Ramos (cell line): ENCODE results near the gene KLF7.

Experiments used
- in situ Hi-C: fragments of 300-500 bp; cut with MboI; formaldehyde crosslinking; loops from one replicate; pipeline ENCODE4 v1.14.3; 2022; ENCODE audit warnings: low sequenced_read_pairs; ENCODE audit not compliant: unreplicated experiment

The KLF7 gene

DNA sequence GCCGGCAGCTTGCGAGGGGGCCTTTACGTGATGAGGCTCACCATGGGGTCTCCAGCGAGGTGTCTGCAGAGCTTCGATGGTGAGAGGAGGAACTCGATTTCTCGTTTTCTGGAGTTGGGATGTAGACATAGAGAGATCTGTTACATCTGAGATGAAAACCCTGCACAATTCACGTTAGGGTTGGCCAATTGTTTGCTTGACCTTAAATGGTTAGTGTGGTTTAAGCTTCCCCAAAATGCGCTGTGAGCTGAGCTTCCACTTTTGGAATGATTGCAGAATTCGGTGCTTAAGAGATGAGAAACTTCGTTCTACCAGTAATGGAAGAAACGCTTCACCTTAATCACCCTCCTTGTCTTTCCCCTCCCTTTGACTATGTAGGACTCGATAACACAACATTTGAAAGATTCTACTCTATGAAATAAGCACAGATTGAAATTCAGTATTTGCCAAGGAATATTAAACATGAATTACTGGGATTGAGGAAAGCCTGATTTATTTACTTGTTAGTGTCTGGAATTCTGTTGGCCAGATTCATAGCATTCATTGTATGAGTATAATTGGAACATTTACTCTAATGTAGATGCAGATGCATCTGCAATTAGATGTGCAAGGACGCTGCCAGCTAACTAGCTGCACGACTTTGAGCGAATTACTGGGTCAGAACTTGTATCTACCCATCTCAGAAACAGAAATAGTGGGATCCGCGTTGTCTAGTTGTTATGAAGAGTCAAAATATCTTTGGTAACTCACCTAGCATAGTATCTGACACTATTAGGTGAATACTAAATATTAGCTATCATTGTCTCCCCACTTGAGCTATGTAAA lies 1.6 kb upstream of the KLF7 start:
- in situ Hi-C loops, result no loop called here

GRCh38 chr2:207166349-207167098 lies 776 bp upstream of the KLF7 start:
- in situ Hi-C loops, result no loop called here

GRCh38 chr2:207166039-207166348 lies 246 bp upstream of the KLF7 start:
- in situ Hi-C loops, result no loop called here

DNA sequence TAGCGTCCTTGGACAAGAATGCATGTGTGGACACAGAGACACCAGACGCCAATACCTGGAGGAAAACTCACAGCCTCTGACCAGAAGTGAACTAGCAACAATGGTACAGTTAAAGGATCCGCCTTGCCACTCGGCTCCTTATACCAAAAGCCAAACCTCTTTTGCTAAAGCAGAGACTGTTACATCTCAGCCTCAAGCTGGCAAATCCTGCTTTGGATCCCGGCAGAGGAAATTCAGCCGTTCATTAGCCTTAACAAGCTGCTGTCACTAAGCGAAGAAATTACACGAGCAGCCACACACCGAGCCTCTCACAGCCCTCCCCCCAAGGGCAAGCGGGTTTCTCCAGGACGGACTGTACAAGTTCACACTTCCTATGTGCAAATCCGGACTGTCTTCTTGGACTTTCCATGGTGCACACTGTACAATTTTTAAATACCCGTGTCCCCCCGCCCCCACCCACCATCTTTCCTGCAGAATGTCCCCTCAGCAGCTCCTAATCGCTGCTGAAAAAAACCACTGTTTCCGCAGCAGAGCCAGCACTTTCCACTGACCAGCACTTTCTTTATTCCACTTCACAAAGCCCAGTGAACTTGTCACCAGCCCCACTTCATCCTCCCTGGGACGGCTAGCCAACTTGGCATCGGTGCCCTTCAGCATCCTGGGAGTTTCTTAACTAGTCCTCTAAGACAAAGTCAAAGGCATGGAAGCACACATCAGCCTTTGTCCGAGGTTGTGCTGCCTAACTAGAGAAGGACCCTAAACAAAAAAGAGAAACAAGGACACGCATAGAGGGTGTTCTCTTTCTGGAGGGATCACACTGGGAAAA lies 1.5 kb downstream of the KLF7 start:
- in situ Hi-C loops, result no loop called here

GRCh38 chr2:207163756-207164005 lies 2.1 kb downstream of the KLF7 start:
- in situ Hi-C loops, result no loop called here

DNA sequence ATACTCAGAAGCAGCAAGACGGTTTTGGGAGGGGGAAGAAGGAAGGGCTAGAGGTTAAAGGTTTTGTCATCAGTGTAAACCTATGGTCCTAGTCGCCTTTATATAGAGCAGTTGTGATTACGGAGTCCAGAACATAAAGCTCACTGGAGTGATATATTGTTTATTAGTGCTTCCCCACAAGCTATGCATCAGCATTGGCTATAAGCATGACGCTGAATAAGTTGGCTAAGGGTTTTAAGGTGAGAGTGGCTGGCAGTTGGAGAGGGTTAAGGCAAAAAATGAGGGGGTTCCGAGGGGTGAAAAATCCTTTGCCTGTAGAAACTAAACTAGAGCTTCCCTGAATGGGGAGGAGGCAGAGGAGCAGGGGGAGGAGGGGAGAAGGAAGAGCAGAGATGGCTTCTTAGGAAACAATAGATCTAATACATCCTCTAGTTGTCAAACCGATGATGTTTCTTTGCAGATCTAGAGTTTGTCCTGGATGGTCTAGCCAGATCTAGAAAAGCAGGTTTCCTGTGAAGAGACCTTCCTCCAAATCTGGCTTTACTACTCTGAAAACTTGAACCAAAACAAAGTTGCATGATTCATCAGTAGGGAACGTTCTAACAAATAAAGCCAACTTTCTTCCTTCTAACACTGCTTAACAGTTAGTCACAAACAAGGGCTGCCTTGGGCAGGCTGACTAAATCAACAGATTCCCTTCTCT lies 2.5 kb downstream of the KLF7 start:
- in situ Hi-C loops, result no loop called here

GRCh38 chr2:207162316-207162715 lies 3.4 kb downstream of the KLF7 start:
- in situ Hi-C loops, result no loop called here

DNA sequence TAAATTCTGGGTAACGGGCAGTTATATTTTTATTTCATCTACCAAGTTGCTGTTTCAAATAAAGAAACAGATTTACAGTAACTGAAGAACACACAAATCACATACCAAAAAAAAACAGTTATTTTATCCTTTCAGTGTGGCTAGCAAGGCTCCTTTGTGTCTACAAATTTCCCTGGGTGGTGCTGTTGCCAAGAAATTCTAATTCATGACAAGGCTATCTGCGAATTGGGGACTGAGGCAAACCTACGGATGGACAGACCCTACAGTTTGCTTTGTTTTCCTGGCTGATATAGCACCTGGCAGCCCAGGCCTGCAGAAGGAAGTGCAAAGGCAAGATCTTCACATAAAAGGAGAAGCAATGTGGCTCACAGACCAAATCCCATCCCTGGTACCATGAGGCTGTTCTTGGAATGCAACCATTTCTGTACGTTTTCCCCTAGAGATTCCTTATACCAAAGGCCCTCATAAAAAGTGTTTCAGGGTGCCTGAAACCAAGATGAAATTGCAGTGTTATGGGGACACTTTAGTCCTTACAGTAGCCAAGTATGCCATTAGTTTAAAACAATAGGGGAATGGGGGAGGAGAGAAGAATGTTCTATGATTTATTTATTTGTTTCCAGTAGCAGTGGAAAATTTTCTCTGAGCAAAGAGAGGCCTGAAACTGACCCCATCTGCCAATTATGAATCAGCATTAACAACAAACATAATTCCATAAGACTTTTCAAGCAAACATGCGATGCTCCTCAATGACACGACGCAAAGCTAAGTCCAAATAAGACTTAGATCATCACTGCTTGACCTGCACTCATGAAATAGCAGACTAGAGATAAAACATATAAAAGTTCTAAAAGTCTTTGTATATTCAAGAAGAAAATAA lies 4.3 kb downstream of the KLF7 start:
- in situ Hi-C loops, result no loop called here

GRCh38 chr2:207160115-207160514 lies 5.6 kb downstream of the KLF7 start:
- in situ Hi-C loops, result no loop called here

GRCh38 chr2:207159002-207159401 lies 6.7 kb downstream of the KLF7 start:
- in situ Hi-C loops, result no loop called here

GRCh38 chr2:207157731-207158130 lies 8.0 kb downstream of the KLF7 start:
- in situ Hi-C loops, result no loop called here

- in situ Hi-C loops, result no loop called here
These were observed 8.6 kb downstream of the KLF7 start for GRCh38 chr2:207157162-207157481.

- in situ Hi-C loops, result no loop called here
These were observed 9.1 kb downstream of the KLF7 start for GRCh38 chr2:207156451-207157161.

- in situ Hi-C loops, result no loop called here
These were observed 10.0 kb downstream of the KLF7 start for GRCh38 chr2:207155516-207156444.

DNA sequence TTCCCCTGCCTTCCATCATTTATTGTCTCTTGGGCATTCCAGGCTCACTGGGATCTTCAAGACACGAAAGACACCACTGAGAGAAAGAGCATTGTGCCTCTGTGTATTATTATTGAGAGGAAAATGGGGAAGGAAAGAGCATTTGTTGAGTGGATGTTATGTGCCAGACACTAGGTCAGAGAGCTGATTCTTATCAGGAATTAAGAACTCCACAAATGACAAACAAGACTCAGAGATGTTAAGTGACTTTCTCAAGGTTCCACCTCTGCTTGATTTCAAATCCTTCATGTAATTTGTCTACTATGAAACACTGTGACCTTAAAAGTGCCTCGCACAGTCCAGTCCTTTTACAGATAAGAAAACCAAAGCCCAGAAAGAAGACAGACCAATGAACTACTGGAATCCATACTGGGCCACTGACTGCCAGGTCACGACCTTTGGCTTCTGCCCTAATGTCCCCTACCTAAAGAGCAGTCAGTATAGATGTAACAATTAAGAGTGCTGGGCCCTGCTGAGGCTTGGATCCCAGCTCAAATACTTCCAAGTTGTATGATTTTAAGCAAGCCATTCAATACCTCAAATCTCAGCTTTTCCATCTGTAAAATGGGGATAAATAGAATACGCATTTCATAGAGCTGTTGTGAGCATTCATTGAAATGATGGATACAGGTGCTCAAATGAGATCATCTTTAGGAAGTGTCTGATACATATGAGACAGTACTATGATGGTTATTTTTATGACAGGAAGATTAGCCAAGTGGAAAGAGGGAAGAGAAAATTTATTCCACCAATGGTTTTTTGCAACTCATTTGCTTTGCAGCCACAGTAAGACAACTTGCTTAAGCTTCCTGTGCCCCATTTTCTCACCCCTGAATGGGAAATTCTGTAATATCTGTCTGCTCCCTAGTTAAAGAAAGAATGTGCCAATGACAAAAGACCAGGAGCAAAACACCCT lies 10.9 kb downstream of the KLF7 start:
- in situ Hi-C loops, result no loop called here

GRCh38 chr2:207153266-207153975 lies 12.3 kb downstream of the KLF7 start:
- in situ Hi-C loops, result no loop called here

DNA sequence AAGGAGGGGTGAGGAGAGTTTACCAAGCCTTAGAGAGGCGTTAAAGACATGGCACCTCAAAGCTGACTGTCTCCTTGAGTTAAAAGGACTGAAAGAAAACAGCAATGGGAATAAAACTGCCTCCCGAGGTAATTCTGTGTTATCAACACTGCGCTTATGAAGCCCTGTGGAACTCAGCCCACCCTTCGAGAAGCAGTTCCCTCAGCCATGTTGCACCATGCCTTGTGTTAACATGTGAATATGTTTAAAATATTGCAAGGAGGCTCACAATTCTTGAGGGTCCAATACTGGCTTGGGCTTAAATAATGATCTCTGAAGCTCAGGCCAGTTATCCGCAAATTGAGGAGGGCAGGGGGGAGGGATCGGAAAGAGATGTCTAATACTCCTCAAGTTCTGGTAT lies 14.7 kb downstream of the KLF7 start:
- in situ Hi-C loops, result no loop called here
